HEK293 (cell line): Measurements from ENCODE around the gene SRGAP2C.
"Not testable (repeated sequence)": the region's sequence is repeated elsewhere in the genome, so short reads cannot be mapped to it uniquely, and the experiment has no call there.

Source experiments
- CTCF ChIP-seq: fragments of 450-650 bp; formaldehyde crosslinking; IDR thresholded peaks from 2 replicates; pipeline ENCODE4 v1.5.1; 2016; ENCODE audit warnings: missing biosample characterization, missing genetic modification characterization
- YY1 ChIP-seq: fragments of 450-650 bp; formaldehyde crosslinking; IDR thresholded peaks from 2 replicates; pipeline ENCODE4 v1.5.1; 2018; ENCODE audit warnings: missing biosample characterization, missing genetic modification characterization

GRCh38 chr1:121401375-121401955 lies 216.7 kb downstream of the SRGAP2C start:
- not testable (repeated sequence) for TF ChIP-seq YY1, CTCF (tag by site-specific recombination)
